GM12878 (cell line): ENCODE data around the gene SPDYC. TPM values are rescaled to one million over a fixed set of nuclear protein-coding genes. Genes with fewer than 3 reads are reported as not detected.

ENCODE experiments used
- ASH2L ChIP-seq: fragments of 300-600, 200-600 bp; sonication (generic); IDR thresholded peaks from 2 replicates; pipeline ENCODE4 v1.6.1; 2017; ENCODE audit warnings: low read depth, mild to moderate bottlenecking, borderline replicate concordance
- CBX5 ChIP-seq: sonication (generic); IDR thresholded peaks from 2 replicates; pipeline ENCODE4 v1.6.1; 2016; ENCODE audit warnings: low read depth, moderate library complexity, mild to moderate bottlenecking, inconsistent platforms
- CHD1 ChIP-seq: IDR thresholded peaks from 2 replicates; pipeline ENCODE4 v1.6.1; 2012; ENCODE audit warnings: low read depth, low read length, improper control_type of control experiment
- CREM ChIP-seq: IDR thresholded peaks from 2 replicates; pipeline ENCODE4 v1.6.1; 2014; ENCODE audit warnings: antibody characterized with exemption, low read depth
- DPF2 ChIP-seq: fragments of 450-650 bp; IDR thresholded peaks from 2 replicates; pipeline ENCODE4 v1.6.1; 2017; ENCODE audit warnings: mild to moderate bottlenecking
- EZH2 ChIP-seq: IDR thresholded peaks from 2 replicates; pipeline ENCODE4 v1.6.1; 2012; ENCODE audit warnings: low read depth, mild to moderate bottlenecking, control low read depth, inconsistent platforms, low read length, borderline replicate concordance; ENCODE audit not compliant: control insufficient read depth
- FOXM1 ChIP-seq: IDR thresholded peaks from 2 replicates; pipeline ENCODE4 v1.6.1; 2012; ENCODE audit warnings: low read depth, mild to moderate bottlenecking, inconsistent platforms, low read length, moderate library complexity
- HDAC6 ChIP-seq: fragments of 200-600 bp; sonication (generic); IDR thresholded peaks from one replicate; pipeline ENCODE4 v1.8.0; 2017; ENCODE audit warnings: antibody characterized with exemption; ENCODE audit not compliant: unreplicated experiment
- IKZF1 ChIP-seq: fragments of 450-650 bp; conservative IDR thresholded peaks from 2 replicates; pipeline ENCODE4 v1.6.1; 2017; ENCODE audit warnings: antibody characterized with exemption, mild to moderate bottlenecking
- JUND ChIP-seq: IDR thresholded peaks from 2 replicates; pipeline ENCODE4 v1.6.1; 2012; ENCODE audit warnings: low read depth, mild to moderate bottlenecking, low read length, improper control_type of control experiment, moderate library complexity
- MEF2B ChIP-seq: fragments of 450-650 bp; IDR thresholded peaks from 2 replicates; pipeline ENCODE4 v1.6.1; 2018; ENCODE audit warnings: mild to moderate bottlenecking, moderate library complexity; ENCODE audit not compliant: partially characterized antibody, poor library complexity, severe bottlenecking
- NBN ChIP-seq: fragments of 450-650 bp; IDR thresholded peaks from 2 replicates; pipeline ENCODE4 v1.6.1; 2016
- NR2C1 ChIP-seq: fragments of 450-650 bp; IDR thresholded peaks from 2 replicates; pipeline ENCODE4 v1.6.1; 2017; ENCODE audit warnings: antibody characterized with exemption, mild to moderate bottlenecking, moderate library complexity
- NR2F1 ChIP-seq: fragments of 450-650 bp; conservative IDR thresholded peaks from 2 replicates; pipeline ENCODE4 v1.6.1; 2017; ENCODE audit warnings: mild to moderate bottlenecking
- POLR2A ChIP-seq: IDR thresholded peaks from 2 replicates; pipeline ENCODE4 v1.6.1; 2011; ENCODE audit warnings: low read depth, mild to moderate bottlenecking, low read length
- POLR2AphosphoS2 ChIP-seq: IDR thresholded peaks from 2 replicates; pipeline ENCODE4 v1.6.1; 2011; ENCODE audit warnings: low read depth, mild to moderate bottlenecking, low read length, improper control_type of control experiment, moderate library complexity
- POLR2AphosphoS5 ChIP-seq: IDR thresholded peaks from 2 replicates; pipeline ENCODE4 v1.6.1; 2011; ENCODE audit warnings: mild to moderate bottlenecking, low read length, inconsistent platforms
- RAD51 ChIP-seq: fragments of 450-650 bp; IDR thresholded peaks from 2 replicates; pipeline ENCODE4 v1.6.1; 2016; ENCODE audit warnings: moderate library complexity, mild to moderate bottlenecking, inconsistent platforms
- SIX5 ChIP-seq: IDR thresholded peaks from 2 replicates; pipeline ENCODE4 v1.6.1; 2011; ENCODE audit warnings: mild to moderate bottlenecking, low read depth, low read length, moderate library complexity; ENCODE audit not compliant: severe bottlenecking
- SMAD5 ChIP-seq: IDR thresholded peaks from 2 replicates; pipeline ENCODE4 v1.6.1; 2016; ENCODE audit warnings: antibody characterized with exemption, low read depth
- ZBTB33 ChIP-seq: fragments of 450-650 bp; IDR thresholded peaks from 2 replicates; pipeline ENCODE4 v1.6.1; 2017; ENCODE audit warnings: mild to moderate bottlenecking
- ZBTB4 ChIP-seq: fragments of 450-650 bp; formaldehyde crosslinking; IDR thresholded peaks from 2 replicates; pipeline ENCODE4 v1.4.0; 2022; ENCODE audit warnings: mild to moderate bottlenecking, moderate library complexity
- ZBTB40 ChIP-seq: fragments of 450-650 bp; IDR thresholded peaks from 2 replicates; pipeline ENCODE4 v1.6.1; 2016; ENCODE audit warnings: mild to moderate bottlenecking, moderate library complexity, borderline replicate concordance
- ZNF274 ChIP-seq: IDR thresholded peaks from one replicate; pipeline ENCODE4 v1.8.0; 2011; ENCODE audit not compliant: insufficient read length, insufficient read depth
- polyA plus RNA-seq, 11 experiments: library from polyadenylated mRNA; depleted of rRNA in 4 of 11; unstranded in 6 of 11; stranded (reverse) in 5 of 11; fragments of >200 nt; fragmentation: Nextera tagmentation in 4 of 11; fragmentation: Illumina TruSeq in 1 of 11; extraction: Ambion mirVana in 4 of 11; extraction: Trizol in 1 of 11; gene quantifications; 1 replicate in 1 of 11; 2 replicates in 10 of 11; pipeline versions ENCODE4 v1.2.1 to v1.2.3, GENCODE V29; 2011 to 2016; ENCODE audit warnings: inconsistent platforms in 2 of 11, missing spikeins in 2 of 11, low read depth in 1 of 11
- total RNA-seq, 4 experiments: library from RNA; depleted of rRNA in 3 of 4; stranded (reverse); fragments of >200 nt in 3 of 4; fragmentation: Illumina TruSeq in 1 of 4; extraction: Trizol in 1 of 4; gene quantifications; 2 replicates each; pipeline versions ENCODE4 v1.2.1 to v1.2.3, GENCODE V29; 2013 to 2021

SPDYC gene
- total and polyA plus RNA-seq, 10 of the 15 experiments (the other 5 are each of a cell fraction or from before 2014, with no cell fraction given), result not detected

- TF ChIP-seq ZBTB40, result no peak
- TF ChIP-seq CREM, result peak; percentile 8; the same call in 1 of the 2 replicates
- TF ChIP-seq EZH2, result no peak
- TF ChIP-seq NR2F1, result peak; percentile 80
- no peak for TF ChIP-seq CHD1
- peak; percentile 92 for TF ChIP-seq MEF2B
- TF ChIP-seq FOXM1, result no peak
- no peak for TF ChIP-seq HDAC6
- TF ChIP-seq SIX5, result no peak
- peak; percentile 82 for TF ChIP-seq DPF2
- TF ChIP-seq ZBTB33, result no peak
- TF ChIP-seq ZNF274, result no peak
- peak; percentile 83 for TF ChIP-seq IKZF1
- no peak for TF ChIP-seq POLR2A
- no peak for TF ChIP-seq NR2C1
- TF ChIP-seq ZBTB4 (CRISPR knock-in tag), result no peak
- no peak for TF ChIP-seq ASH2L
- TF ChIP-seq POLR2AphosphoS5, result no peak
- no peak for TF ChIP-seq JUND
- TF ChIP-seq NBN, result peak; percentile 74
- no peak for TF ChIP-seq POLR2AphosphoS2
- no peak for TF ChIP-seq SMAD5
- no peak for TF ChIP-seq CBX5
- no peak for TF ChIP-seq RAD51
Measured at GRCh38 chr11:65180877-65181568, 11.0 kb downstream of the SPDYC start (continued).
